IMR-90 (cell line): ENCODE measurements around the gene IFTAP.

Experiments
- CEBPB ChIP-seq: IDR thresholded peaks from 2 replicates; pipeline ENCODE4 v1.6.1; 2012; ENCODE audit warnings: low read depth, low read length, improper control_type of control experiment
- POLR2A ChIP-seq: IDR thresholded peaks from 2 replicates; pipeline ENCODE4 v1.6.1; 2012; ENCODE audit warnings: mild to moderate bottlenecking, low read depth, low read length

DNA sequence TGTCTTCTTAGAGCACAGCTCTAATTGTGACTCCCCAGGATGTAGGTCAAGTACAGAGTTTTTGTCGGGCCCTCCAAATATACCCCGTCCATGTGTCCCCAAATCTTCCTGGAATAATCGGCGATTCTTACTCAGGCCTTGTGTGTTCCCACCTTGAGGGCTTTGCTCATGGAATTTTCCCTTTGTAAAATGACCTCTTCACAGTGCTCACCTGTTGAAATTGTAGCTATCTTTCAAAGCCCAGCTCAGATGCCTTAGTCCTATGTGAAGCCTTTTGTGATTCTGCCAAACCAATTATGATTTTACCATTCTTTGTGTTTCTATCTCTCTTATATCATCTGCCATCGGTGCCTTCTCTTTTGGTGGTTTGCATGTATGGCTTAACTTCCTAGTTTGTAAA is 33.8 kb downstream of the IFTAP start:
- TF ChIP-seq POLR2A (no peak), CEBPB (no peak)
